Inflammatory macrophage treated with lipopolysaccharide for 1 hour (primary cell): ENCODE results near the gene ANKRD13B.
A peak's percentile ranks its signal among the peaks of the same experiment; 100 is the strongest.

Experiments used
- DNase-seq, 2 donors: peaks; one replicate each; pipeline ENCODE4 v3.0.0-alpha.2; 2020 to 2022

The ANKRD13B gene

GRCh38 chr17:29596811-29597210, 3.9 kb downstream of the ANKRD13B start:
- DNase-seq: no peak

DNA sequence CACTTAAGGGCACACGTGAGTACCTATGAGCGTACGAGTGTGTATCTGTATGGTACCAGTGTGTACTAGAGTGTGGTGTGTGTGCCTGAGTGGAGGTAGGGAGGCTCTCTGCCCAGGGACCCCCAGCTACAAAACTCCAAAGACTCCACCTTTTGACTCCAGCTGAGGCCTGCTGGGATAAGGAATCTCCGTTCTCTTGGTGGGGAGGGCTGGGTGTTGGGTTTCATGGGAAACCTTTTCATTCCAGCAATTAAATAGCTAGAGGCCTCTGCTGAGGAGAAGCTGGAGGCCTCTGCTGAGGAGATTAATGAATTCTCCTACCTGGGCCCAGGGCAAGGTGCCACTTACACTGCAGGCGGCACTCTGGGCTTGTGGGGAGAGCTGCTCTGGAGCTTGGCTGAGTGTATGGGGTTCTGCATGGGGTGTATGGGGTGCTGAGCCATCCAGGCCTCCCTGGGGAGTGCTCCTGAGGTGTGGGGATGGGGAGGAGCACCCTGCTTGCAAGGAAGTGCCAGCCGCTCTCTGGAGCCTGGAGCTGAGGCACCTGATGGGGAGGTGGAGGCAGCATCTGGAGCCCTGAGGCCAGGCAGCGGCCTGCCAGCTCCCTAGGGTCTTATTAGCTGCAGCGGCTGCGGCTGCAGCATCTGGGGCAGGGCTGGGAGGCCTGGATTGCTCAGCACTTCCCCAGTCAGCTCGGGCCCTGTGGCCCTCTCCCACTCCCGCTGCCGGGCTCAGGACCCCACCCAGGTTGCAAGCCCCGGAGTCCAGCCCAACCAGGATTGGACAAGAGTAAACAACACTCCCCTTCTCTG, 4.6 kb downstream of the ANKRD13B start:
- DNase-seq: no peak

- DNase-seq: no peak
These were observed 10.3 kb downstream of the ANKRD13B start for GRCh38 chr17:29603109-29603674.

GRCh38 chr17:29607557-29608195, 14.7 kb downstream of the ANKRD13B start:
- no peak for DNase-seq

DNA sequence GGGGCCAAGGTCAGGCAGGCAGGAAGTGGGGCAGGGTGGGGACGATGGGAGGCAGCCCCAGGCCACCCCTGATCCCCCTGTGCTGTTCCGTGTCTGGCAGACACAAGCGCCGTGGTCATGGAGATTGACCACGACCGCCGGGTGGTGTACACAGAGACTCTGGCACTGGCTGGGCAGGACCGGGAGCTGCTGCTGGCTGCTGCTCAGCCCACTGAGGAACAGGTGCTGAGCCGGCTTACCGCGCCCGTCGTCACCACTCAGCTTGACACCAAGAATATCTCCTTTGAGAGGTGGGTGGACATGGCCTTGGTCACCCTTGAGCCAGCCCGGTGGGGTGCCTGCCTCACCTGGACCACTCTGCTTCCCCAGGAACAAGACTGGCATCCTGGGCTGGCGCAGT, 16.1 kb downstream of the ANKRD13B start:
- no peak for DNase-seq

GRCh38 chr17:29610395-29610794, 17.5 kb downstream of the ANKRD13B start:
- no peak for DNase-seq

GRCh38 chr17:29611351-29612093, 18.6 kb downstream of the ANKRD13B start:
- no peak for DNase-seq

DNA sequence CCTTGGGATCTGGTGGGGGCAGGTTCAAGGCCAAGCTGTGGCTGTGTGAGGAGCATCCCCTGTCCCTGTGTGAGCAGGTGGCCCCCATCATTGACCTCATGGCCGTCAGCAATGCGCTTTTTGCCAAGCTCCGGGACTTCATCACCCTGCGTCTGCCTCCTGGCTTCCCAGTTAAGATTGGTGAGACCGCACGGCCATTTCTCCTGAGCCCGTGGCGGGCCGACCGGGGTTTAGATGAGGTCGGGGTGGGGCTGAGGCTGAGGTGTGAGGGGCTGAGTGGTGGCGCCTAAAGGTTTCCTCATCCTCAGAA, 19.1 kb downstream of the ANKRD13B start:
- no peak for DNase-seq

DNA sequence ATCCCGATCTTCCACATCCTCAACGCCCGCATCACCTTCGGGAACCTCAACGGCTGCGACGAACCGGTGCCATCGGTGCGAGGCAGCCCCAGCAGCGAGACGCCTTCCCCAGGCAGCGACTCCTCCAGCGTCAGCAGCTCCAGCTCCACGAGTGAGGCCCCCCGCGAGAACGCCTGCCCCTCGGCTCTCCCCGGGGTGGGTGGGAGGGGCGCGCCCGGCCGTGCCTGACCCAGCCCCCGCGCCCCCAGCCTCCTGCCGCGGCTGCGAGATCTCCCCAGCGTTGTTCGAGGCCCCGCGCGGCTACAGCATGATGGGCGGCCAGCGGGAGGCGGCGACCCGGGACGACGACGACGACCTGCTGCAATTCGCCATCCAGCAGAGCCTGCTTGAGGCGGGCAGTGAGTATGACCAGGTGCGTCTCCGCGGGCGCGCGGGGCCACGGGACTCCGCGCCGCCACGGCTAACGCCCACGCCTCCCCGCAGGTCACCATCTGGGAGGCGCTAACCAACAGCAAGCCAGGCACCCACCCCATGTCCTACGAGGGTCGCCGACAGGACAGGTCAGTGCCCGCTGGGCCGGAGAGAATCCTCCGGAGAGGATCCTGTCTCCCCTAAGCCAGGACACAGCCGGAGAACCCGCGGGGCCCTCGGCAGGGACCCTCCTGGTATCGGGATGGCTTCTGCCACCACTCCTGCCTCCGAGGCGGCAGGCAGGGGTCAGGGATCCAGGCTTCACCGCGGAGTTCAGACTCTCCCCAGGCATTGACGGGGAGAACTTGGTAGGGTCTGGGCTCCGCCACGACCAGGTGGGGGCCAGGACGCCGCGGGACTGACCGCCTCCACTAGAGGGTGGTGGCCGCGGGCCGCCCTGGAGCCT, 19.7 kb downstream of the ANKRD13B start:
- no peak for DNase-seq

DNA sequence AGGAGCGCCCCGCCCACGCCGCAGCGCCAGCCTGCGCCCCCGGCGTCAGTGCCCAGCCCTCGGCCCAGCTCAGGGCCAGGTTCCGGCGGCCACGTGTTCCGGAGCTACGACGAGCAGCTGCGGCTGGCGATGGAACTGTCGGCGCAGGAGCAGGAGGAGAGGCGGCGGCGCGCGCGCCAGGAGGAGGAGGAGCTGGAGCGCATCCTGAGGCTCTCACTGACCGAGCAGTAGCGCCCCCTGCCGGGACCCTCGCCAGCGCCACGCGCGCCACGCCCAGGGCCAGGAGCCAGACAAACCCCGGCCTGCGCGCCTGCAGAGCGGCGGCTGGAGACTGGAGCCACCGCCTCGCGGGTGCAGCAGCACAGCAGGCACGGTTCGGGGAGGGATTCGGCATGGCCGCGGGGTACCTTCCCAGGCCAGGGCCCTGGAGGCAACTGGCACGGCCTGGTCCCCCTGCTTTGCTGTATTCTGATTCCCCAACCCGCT, 20.5 kb downstream of the ANKRD13B start:
- DNase-seq: peak; percentile 86 to 98

DNA sequence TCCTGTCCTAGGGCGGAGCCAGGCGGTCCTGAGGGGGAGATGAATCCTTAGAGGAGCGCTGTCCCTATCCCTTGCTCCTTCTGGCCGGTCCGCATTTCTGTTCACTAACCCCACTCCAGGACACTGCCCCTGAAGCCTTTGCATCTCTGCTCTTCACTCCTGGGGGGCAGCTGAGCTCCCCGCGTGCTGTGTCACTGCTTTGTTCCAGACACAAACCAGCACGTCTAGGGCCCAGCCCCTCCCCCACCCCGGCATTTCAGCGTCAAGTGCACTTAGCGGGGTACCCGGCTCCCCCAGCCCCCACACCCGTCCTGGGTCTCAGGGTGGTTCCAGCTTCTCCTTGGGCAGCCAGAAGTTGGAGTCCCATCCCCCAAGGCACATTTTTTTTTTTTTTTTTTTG, 20.9 kb downstream of the ANKRD13B start:
- DNase-seq: no peak

DNA sequence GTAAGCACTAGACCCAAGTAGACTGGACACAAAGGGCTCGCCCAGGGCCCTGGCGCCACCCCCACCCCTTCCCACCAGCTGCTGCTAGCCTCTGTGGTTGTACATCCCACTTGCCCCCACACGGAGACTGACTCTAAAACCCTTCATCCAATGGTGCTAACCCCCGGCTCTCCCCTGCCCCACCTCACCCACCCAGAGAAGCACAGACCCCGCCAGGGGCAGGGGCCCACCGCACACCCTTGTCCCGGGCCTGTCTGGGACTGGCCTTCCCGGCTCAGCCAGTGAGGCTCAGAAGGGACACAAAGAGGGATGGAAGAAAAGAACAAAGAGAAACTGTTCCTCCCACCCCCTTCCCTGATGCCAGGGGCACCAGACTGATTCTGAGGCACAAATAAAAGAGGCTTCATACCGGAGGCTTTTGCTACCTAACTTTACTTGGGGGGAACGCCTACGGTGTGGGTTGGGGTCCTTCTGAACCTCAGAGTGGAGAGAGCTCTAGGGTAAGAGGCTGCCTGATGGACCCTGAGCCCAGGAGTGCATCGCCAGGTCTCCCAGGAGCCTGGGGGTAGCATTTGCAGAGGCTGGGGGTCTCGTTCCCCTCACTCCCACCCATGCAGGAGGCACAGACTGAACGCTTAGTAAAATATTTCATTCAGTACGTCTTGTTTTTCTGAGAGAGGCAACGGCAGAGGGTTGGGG, 21.6 kb downstream of the ANKRD13B start:
- DNase-seq: no peak

DNA sequence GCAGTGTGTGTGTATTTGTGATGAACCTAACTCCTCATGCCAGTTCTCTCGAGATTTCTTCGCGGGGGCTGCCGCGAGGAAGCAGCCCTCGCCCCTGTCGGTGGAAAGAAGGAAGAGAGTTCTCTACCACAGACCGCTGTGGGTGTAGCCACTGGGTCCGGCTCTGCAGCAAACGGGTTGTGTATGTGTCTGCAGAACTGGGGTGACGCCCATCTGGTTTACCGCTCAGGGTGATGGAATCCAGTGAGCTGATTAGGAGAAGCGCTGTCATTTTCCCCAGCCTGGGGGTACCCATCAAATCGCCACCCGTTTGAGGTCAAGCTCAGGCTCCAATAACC, 22.1 kb downstream of the ANKRD13B start:
- peak; percentile 64 to 66 for DNase-seq

DNA sequence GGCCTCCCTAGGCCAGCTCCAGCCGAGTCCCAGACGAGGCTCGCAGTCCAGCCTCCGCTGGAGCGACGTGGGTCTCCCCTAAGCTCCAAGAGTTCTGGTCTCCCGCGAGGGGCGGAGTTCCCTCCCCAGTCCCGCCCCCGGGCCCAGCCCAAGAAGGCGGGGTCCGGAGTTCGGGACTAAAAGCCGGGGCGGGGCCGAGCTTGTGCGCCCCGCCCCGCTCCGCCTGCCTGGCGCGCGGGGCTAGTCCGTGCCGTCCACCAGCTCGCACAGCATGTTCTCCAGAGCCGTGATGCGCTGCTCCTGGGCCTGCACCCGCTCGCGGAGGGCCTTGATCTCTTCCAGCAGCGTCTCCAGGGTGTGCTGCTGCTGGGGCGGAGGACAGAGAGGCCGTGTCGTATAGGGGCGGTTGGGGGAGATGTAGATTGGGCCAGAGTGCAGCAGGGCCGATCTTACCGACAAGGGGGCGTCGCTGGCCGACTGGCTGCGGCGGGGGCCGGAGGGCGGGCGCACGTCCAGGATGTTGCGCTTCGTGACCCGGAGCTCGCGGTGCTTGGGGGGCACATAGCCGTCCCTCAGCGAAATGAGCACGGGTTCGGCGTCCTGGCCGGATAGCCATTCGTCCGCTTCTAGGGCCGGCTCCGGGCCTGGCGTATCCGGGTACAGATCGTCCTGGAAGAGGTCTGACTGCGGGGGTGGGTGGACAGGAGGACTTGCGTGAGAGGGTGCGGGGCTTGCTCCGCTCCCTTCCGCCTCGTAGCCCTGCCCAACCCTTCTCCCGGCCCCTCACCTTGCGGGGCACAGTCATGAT, 22.8 kb downstream of the ANKRD13B start:
- peak; percentile 80 to 93 for DNase-seq

DNA sequence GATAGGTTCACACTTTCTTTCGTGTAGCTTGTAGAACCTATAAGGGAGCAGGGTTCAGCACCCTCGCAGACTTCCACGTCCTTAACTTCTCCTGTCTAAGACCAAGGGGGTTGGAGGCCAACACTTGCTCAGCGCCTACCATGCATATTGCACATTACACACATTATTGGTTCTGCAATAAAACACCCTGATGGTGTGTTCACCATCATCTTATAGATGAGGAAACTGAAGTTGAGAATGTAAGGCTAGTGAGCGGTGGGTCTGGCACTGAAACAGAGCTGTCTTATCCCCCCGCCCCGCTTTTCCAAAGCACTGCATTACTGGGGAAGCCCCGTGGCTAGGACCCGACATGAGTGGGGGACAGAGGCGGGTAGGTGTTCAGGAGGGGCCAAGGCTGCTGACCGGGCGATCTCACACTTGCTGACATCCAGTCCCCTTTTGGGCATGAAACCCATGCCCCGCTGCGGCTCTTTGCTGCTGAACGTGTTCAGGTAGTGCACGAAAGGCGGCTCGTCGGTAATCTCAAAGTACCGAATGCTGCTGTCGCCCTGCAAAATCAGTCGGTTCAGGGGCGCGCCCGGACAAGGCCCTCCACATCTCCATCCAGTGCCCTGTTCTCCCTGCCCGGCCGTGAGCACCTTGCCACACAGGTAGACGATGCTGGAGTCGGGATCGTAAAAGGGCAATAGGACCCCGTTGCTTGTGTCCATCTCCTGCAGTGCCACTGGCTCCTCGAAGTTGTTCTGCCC, 23.5 kb downstream of the ANKRD13B start:
- DNase-seq: no peak

DNA sequence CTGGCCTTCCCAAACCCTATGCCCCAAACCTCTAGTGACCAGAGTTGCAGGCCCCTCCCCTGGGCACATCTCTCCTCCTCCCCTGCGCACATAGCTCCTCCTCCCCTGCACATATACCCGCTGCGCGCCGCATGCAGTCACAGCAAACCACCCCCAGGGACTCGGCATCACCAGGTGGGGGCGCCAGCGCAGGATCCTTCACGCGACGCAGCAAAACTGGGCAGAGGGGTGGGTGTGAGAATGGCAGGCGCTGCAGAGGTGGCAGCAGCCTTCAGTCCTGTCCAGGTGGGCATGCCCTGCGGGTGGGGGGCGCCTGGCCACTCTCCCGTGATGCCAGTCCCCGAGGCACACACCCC, 24.2 kb downstream of the ANKRD13B start:
- DNase-seq: peak; percentile 71 to 79

- DNase-seq: peak; percentile 67 to 86
These were observed 24.7 kb downstream of the ANKRD13B start for GRCh38 chr17:29617481-29618271.

- no peak for DNase-seq
These were observed 25.5 kb downstream of the ANKRD13B start for GRCh38 chr17:29618272-29619065.

DNA sequence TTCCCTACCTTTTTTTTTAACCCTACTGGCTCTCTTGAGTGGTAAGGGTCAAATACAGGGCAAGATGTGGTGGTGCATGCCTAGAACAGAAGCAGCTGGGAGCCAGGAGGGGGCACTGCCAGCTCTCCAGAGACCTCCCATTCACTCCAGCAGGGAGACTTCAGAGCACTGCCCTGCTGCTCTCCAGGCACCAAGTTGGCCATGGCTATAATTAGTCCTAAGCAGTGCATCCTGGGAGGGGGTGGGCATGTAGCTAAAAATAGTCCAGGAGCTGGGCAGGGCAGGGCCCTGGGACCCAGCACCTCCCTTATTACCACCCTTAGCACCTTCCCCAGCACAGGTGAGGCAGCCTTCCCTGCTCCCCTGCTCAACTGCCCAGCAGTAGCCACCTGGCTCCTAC, 26.3 kb downstream of the ANKRD13B start:
- no peak for DNase-seq
